ENCODE measurements around the gene VWC2.

Gene VWC2

GRCh38 chr7:49817279-49817678, 43.8 kb downstream of the VWC2 start:
- TF ChIP-seq ZNF565 (CRISPR knock-in tag; conservative IDR thresholded peaks at IDR 0.05; ENCODE audit: low read depth) (no peak), CREB5 (CRISPR knock-in tag; IDR thresholded peaks at IDR 0.05; ENCODE audit: low read depth) (no peak), GLIS3 (CRISPR knock-in tag; IDR thresholded peaks at IDR 0.05) (no peak), ZNF70 (CRISPR knock-in tag; IDR thresholded peaks at IDR 0.05) (no peak), ZFP30 (CRISPR knock-in tag; IDR thresholded peaks at IDR 0.05) (no peak), ZC3H10 (CRISPR knock-in tag; IDR thresholded peaks at IDR 0.05) (no peak), SNAI2 (CRISPR knock-in tag; IDR thresholded peaks at IDR 0.05) (no peak), PPARA (CRISPR knock-in tag; IDR thresholded peaks at IDR 0.05; ENCODE audit: borderline replicate concordance) (no peak), TCF4 (CRISPR knock-in tag; IDR thresholded peaks at IDR 0.05; ENCODE audit: borderline replicate concordance) (no peak), ZFP3 (CRISPR knock-in tag; IDR thresholded peaks at IDR 0.05) (no peak), CSDC2 (CRISPR knock-in tag; IDR thresholded peaks at IDR 0.05) (no peak), RARB (CRISPR knock-in tag; IDR thresholded peaks at IDR 0.05) (no peak), ISL1 (CRISPR knock-in tag; IDR thresholded peaks at IDR 0.05) (no peak), BACH2 (CRISPR knock-in tag; IDR thresholded peaks at IDR 0.05; ENCODE audit: borderline replicate concordance) (no peak), OSR1 (CRISPR knock-in tag; IDR thresholded peaks at IDR 0.05) (no peak), TSHZ2 (CRISPR knock-in tag; IDR thresholded peaks at IDR 0.05) (no peak), ESRRG (CRISPR knock-in tag; IDR thresholded peaks at IDR 0.05) (no peak), TOX (CRISPR knock-in tag; IDR thresholded peaks at IDR 0.05; ENCODE audit: borderline replicate concordance) (no peak)
- TF ChIP-seq, protein P1, sequence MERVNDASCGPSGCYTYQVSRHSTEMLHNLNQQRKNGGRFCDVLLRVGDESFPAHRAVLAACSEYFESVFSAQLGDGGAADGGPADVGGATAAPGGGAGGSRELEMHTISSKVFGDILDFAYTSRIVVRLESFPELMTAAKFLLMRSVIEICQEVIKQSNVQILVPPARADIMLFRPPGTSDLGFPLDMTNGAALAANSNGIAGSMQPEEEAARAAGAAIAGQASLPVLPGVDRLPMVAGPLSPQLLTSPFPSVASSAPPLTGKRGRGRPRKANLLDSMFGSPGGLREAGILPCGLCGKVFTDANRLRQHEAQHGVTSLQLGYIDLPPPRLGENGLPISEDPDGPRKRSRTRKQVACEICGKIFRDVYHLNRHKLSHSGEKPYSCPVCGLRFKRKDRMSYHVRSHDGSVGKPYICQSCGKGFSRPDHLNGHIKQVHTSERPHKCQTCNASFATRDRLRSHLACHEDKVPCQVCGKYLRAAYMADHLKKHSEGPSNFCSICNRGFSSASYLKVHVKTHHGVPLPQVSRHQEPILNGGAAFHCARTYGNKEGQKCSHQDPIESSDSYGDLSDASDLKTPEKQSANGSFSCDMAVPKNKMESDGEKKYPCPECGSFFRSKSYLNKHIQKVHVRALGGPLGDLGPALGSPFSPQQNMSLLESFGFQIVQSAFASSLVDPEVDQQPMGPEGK (CRISPR knock-in tag; IDR thresholded peaks at IDR 0.05; ENCODE audit: borderline replicate concordance), result no peak
- TF ChIP-seq, protein P2, sequence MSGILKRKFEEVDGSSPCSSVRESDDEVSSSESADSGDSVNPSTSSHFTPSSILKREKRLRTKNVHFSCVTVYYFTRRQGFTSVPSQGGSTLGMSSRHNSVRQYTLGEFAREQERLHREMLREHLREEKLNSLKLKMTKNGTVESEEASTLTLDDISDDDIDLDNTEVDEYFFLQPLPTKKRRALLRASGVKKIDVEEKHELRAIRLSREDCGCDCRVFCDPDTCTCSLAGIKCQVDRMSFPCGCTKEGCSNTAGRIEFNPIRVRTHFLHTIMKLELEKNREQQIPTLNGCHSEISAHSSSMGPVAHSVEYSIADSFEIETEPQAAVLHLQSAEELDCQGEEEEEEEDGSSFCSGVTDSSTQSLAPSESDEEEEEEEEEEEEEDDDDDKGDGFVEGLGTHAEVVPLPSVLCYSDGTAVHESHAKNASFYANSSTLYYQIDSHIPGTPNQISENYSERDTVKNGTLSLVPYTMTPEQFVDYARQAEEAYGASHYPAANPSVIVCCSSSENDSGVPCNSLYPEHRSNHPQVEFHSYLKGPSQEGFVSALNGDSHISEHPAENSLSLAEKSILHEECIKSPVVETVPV (CRISPR knock-in tag; IDR thresholded peaks at IDR 0.05), result no peak
- no peak for ATAC-seq

DNA sequence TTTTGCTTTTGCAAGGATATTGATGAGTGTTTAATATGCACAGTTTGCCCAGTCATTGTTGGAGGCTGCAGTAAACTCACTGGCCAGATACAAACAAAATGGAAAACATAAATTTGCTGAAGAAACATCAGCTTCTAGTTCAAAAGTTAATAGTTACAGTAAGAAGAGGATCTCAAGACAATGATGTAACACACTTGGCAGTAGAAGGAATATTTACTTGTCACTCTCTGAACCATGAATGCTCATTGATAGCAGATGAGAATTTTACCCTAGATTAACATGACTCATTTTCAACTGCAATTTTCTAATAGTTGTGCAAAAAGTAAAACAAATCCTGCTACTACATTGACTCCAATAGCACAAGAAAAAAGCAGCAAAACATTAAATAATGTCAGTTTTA, 47.7 kb downstream of the VWC2 start:
- no peak for ATAC-seq
- TF ChIP-seq ZFP3 (CRISPR knock-in tag; IDR thresholded peaks at IDR 0.05) (no peak), OSR1 (CRISPR knock-in tag; IDR thresholded peaks at IDR 0.05) (no peak), SNAI2 (CRISPR knock-in tag; IDR thresholded peaks at IDR 0.05) (no peak), TCF4 (CRISPR knock-in tag; IDR thresholded peaks at IDR 0.05; ENCODE audit: borderline replicate concordance) (no peak), GLIS3 (CRISPR knock-in tag; IDR thresholded peaks at IDR 0.05) (no peak), RARB (CRISPR knock-in tag; IDR thresholded peaks at IDR 0.05) (no peak), ZNF8 (CRISPR knock-in tag; IDR thresholded peaks at IDR 0.05) (no peak), POU6F1 (CRISPR knock-in tag; IDR thresholded peaks at IDR 0.05; ENCODE audit: borderline replicate concordance, low read depth) (no peak), ZC3H10 (CRISPR knock-in tag; IDR thresholded peaks at IDR 0.05) (no peak), CSDC2 (CRISPR knock-in tag; IDR thresholded peaks at IDR 0.05) (no peak), TOX (CRISPR knock-in tag; IDR thresholded peaks at IDR 0.05; ENCODE audit: borderline replicate concordance) (no peak), ZNF565 (CRISPR knock-in tag; conservative IDR thresholded peaks at IDR 0.05; ENCODE audit: low read depth) (no peak), CREB5 (CRISPR knock-in tag; IDR thresholded peaks at IDR 0.05; ENCODE audit: low read depth) (no peak), ARNTL (CRISPR knock-in tag; IDR thresholded peaks at IDR 0.05; ENCODE audit: borderline replicate concordance, low read depth) (no peak), ZNF70 (CRISPR knock-in tag; IDR thresholded peaks at IDR 0.05) (no peak), PPARA (CRISPR knock-in tag; IDR thresholded peaks at IDR 0.05; ENCODE audit: borderline replicate concordance) (no peak), ZFP30 (CRISPR knock-in tag; IDR thresholded peaks at IDR 0.05) (no peak), ISL1 (CRISPR knock-in tag; IDR thresholded peaks at IDR 0.05) (no peak)
- TF ChIP-seq, protein P1 (CRISPR knock-in tag; IDR thresholded peaks at IDR 0.05; ENCODE audit: borderline replicate concordance), result no peak
- TF ChIP-seq, protein P2 (CRISPR knock-in tag; IDR thresholded peaks at IDR 0.05), result no peak

Data from SK-N-SH treated with all-trans-retinoic acid at 6 μM for 48 hours (cell line).